Measurements from ENCODE around the gene DGCR6L.
"Not testable (repeated sequence)": the region's sequence is repeated elsewhere in the genome, so short reads cannot be mapped to it uniquely, and the experiment has no call there.

DGCR6L gene

GRCh38 chr22:20307448-20308447 is 12.1 kb downstream of the DGCR6L start:
- H3K36me3 ChIP-seq (ENCODE audit: control insufficient read depth, insufficient read depth, low read length); H3K27me3 ChIP-seq (ENCODE audit: control insufficient read depth, insufficient read depth, low read length, poor library complexity, severe bottlenecking); H3K4me3 ChIP-seq (ENCODE audit: insufficient read depth, low read depth, low read length); H3K4me1 ChIP-seq (ENCODE audit: control insufficient read depth, insufficient read depth, low read length); H3K27ac ChIP-seq (ENCODE audit: insufficient read depth, low read depth, low read length, poor library complexity, severe bottlenecking); H3K9me3 ChIP-seq (ENCODE audit: control insufficient read depth, low read length): not testable (repeated sequence)
- WGBS, 2 experiments = 93% methylated on average over 10 to 12 of the region's 14 CpGs

- not testable (repeated sequence) for H3K36me3 ChIP-seq (ENCODE audit: control insufficient read depth, insufficient read depth, low read length); H3K4me1 ChIP-seq (ENCODE audit: control insufficient read depth, insufficient read depth, low read length)
These were observed 13.0 kb downstream of the DGCR6L start for GRCh38 chr22:20306646-20307447.

DNA sequence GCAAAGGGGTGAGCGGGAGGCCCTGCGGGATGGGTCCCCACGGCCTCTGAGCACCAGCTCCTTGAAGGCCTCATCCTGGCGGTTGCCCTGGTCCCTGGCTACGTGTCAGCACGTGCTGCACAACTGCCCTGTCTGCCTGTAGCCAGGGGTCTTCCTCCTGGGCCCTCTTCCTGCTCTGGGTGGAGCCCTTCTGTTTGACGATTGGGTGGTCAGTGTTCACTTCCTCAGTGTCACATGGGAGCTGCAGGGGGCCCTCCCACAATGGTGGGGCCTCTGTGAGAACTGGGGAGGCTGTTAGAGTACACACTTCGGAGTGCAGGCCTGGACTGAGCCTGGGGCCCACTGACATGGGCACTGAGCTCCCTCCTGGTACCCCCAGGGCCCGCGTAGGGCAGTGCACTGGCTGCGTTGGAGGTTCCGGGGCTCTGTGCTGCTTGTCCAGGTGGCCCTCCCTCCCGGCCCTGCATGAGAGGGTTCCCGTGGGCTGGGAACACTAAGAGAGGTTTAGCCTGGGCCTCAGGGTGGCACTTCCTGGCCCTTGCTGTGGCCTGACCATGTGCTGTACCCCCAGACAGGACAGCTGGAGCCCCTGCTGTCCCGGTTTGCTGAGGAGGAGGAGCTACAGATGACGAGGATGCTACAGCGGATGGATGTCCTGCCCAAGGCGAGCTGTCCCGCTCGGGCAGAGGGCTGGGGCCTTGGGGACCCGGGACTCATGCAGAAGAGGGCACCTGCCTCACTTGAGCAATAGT is 13.8 kb downstream of the DGCR6L start:
- Histone ChIP-seq H3K27me3 (ENCODE audit: control insufficient read depth, insufficient read depth, low read length, poor library complexity, severe bottlenecking) (peaks cover 16% of the 10 kb centered on the region), H3K4me1 (ENCODE audit: control insufficient read depth, insufficient read depth, low read length) (no peaks in the 10 kb centered on the region), H3K36me3 (ENCODE audit: control insufficient read depth, insufficient read depth, low read length) (no peaks in the 10 kb centered on the region), H3K9me3 (ENCODE audit: control insufficient read depth, low read length) (no peaks in the 10 kb centered on the region), H3K4me3 (ENCODE audit: insufficient read depth, low read depth, low read length) (no peak overlapping the region), H3K27ac (ENCODE audit: insufficient read depth, low read depth, low read length, poor library complexity, severe bottlenecking) (no peak overlapping the region)
- WGBS, 2 experiments = 88 to 90% methylated on average over 21 of the region's 21 CpGs

More at GRCh38 chr22:20306646-20307447, 13.0 kb downstream of the DGCR6L start:
- not testable (repeated sequence) for H3K27ac ChIP-seq (ENCODE audit: insufficient read depth, low read depth, low read length, poor library complexity, severe bottlenecking); H3K27me3 ChIP-seq (ENCODE audit: control insufficient read depth, insufficient read depth, low read length, poor library complexity, severe bottlenecking); H3K9me3 ChIP-seq (ENCODE audit: control insufficient read depth, low read length); H3K4me3 ChIP-seq (ENCODE audit: insufficient read depth, low read depth, low read length)
- 96% methylated on average over 19 of the region's 21 CpGs for WGBS, 2 experiments

GRCh38 chr22:20305230-20305893 is 14.5 kb downstream of the DGCR6L start:
- H3K27ac ChIP-seq (ENCODE audit: insufficient read depth, low read depth, low read length, poor library complexity, severe bottlenecking); H3K9me3 ChIP-seq (ENCODE audit: control insufficient read depth, low read length); H3K36me3 ChIP-seq (ENCODE audit: control insufficient read depth, insufficient read depth, low read length); H3K4me3 ChIP-seq (ENCODE audit: insufficient read depth, low read depth, low read length); H3K4me1 ChIP-seq (ENCODE audit: control insufficient read depth, insufficient read depth, low read length): not testable (repeated sequence)
- H3K27me3 ChIP-seq (ENCODE audit: control insufficient read depth, insufficient read depth, low read length, poor library complexity, severe bottlenecking) = peaks cover 24% of the 10 kb centered on the region
- whole genome bisulfite sequencing, 2 experiments = 92 to 94% methylated on average over 9 to 12 of the region's 12 CpGs

- 92 to 93% methylated on average over 9 of the region's 9 CpGs for WGBS, 2 experiments
- Histone ChIP-seq H3K36me3 (ENCODE audit: control insufficient read depth, insufficient read depth, low read length) (no peaks in the 10 kb centered on the region), H3K4me3 (ENCODE audit: insufficient read depth, low read depth, low read length) (no peak overlapping the region), H3K27ac (ENCODE audit: insufficient read depth, low read depth, low read length, poor library complexity, severe bottlenecking) (no peak overlapping the region), H3K27me3 (ENCODE audit: control insufficient read depth, insufficient read depth, low read length, poor library complexity, severe bottlenecking) (peaks cover 31% of the 10 kb centered on the region), H3K4me1 (ENCODE audit: control insufficient read depth, insufficient read depth, low read length) (no peaks in the 10 kb centered on the region), H3K9me3 (ENCODE audit: control insufficient read depth, low read length) (no peaks in the 10 kb centered on the region)
These were observed 15.2 kb downstream of the DGCR6L start for GRCh38 chr22:20304646-20305045.

GRCh38 chr22:20303229-20303534 is 16.7 kb downstream of the DGCR6L start:
- H3K27ac ChIP-seq (ENCODE audit: insufficient read depth, low read depth, low read length, poor library complexity, severe bottlenecking); H3K9me3 ChIP-seq (ENCODE audit: control insufficient read depth, low read length); H3K4me3 ChIP-seq (ENCODE audit: insufficient read depth, low read depth, low read length); H3K36me3 ChIP-seq (ENCODE audit: control insufficient read depth, insufficient read depth, low read length); H3K4me1 ChIP-seq (ENCODE audit: control insufficient read depth, insufficient read depth, low read length): not testable (repeated sequence)
- 87 to 90% methylated on average over 7 of the region's 7 CpGs for WGBS, 2 experiments
- peaks cover 45% of the 10 kb centered on the region for H3K27me3 ChIP-seq (ENCODE audit: control insufficient read depth, insufficient read depth, low read length, poor library complexity, severe bottlenecking)

DNA sequence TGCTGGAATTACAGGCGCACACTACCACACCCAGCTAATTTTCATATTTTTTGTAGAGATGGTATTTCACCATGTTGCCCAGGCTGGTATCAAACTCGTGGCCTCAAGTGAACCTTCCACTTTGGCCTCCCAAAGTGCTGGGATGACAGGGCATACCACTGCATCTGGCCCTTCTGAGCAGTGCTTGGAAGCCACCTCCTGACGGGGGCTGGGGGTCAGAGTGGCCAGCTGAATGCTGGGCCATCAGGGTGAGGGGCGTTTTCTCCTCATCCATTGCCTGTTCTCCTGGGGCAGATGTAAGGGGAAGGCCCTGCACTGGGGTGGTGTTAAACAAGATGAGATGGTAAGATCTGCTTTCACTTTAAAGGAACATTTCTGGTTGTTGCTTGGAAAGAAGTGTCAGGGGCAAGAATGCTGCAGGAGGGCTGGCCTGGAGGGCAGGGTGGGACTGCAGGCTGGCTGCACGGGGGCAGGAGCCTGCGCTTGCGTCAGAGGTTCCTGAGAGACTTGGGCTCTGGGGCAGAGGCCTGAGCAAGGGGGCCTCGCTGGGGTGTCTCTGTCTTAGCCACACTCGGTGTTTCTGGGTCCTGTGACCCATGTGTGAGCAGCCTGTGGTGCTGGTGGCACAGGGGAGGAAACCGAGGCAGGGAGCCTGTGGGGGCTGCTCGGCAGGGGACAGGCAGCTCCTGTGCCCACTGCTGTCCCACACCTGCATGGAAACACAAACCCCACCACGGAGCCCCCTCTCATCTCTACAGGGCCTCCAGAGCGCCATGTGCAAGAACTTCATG is 17.2 kb downstream of the DGCR6L start:
- no peaks in the 10 kb centered on the region for H3K4me1 ChIP-seq (ENCODE audit: control insufficient read depth, insufficient read depth, low read length)
- WGBS, 2 experiments = 90 to 91% methylated on average over 13 of the region's 13 CpGs
- peaks cover 51% of the 10 kb centered on the region for H3K27me3 ChIP-seq (ENCODE audit: control insufficient read depth, insufficient read depth, low read length, poor library complexity, severe bottlenecking)
- no peak overlapping the region for H3K27ac ChIP-seq (ENCODE audit: insufficient read depth, low read depth, low read length, poor library complexity, severe bottlenecking)
- no peaks in the 10 kb centered on the region for H3K36me3 ChIP-seq (ENCODE audit: control insufficient read depth, insufficient read depth, low read length)
- H3K4me3 ChIP-seq (ENCODE audit: insufficient read depth, low read depth, low read length) = no peak overlapping the region
- H3K9me3 ChIP-seq (ENCODE audit: control insufficient read depth, low read length) = no peaks in the 10 kb centered on the region

GRCh38 chr22:20299746-20300136 is 20.1 kb downstream of the DGCR6L start:
- Histone ChIP-seq H3K4me3 (ENCODE audit: insufficient read depth, low read depth, low read length) (peak overlapping the region; percentile 44), H3K4me1 (ENCODE audit: control insufficient read depth, insufficient read depth, low read length) (no peaks in the 10 kb centered on the region), H3K36me3 (ENCODE audit: control insufficient read depth, insufficient read depth, low read length) (no peaks in the 10 kb centered on the region), H3K27me3 (ENCODE audit: control insufficient read depth, insufficient read depth, low read length, poor library complexity, severe bottlenecking) (peaks cover 64% of the 10 kb centered on the region), H3K9me3 (ENCODE audit: control insufficient read depth, low read length) (no peaks in the 10 kb centered on the region), H3K27ac (ENCODE audit: insufficient read depth, low read depth, low read length, poor library complexity, severe bottlenecking) (no peak overlapping the region)
- 0 to 1% methylated on average over 52 of the region's 52 CpGs for WGBS, 2 experiments
